GM19438 (cell line): ENCODE measurements around the gene HERC2.

Source experiments
- ATAC-seq: cut with Tn5 transposase; IDR thresholded peaks from one replicate; pipeline ENCODE4 v1.9.1; 2021; ENCODE audit warnings: low read depth; ENCODE audit not compliant: unreplicated experiment

Gene HERC2

DNA sequence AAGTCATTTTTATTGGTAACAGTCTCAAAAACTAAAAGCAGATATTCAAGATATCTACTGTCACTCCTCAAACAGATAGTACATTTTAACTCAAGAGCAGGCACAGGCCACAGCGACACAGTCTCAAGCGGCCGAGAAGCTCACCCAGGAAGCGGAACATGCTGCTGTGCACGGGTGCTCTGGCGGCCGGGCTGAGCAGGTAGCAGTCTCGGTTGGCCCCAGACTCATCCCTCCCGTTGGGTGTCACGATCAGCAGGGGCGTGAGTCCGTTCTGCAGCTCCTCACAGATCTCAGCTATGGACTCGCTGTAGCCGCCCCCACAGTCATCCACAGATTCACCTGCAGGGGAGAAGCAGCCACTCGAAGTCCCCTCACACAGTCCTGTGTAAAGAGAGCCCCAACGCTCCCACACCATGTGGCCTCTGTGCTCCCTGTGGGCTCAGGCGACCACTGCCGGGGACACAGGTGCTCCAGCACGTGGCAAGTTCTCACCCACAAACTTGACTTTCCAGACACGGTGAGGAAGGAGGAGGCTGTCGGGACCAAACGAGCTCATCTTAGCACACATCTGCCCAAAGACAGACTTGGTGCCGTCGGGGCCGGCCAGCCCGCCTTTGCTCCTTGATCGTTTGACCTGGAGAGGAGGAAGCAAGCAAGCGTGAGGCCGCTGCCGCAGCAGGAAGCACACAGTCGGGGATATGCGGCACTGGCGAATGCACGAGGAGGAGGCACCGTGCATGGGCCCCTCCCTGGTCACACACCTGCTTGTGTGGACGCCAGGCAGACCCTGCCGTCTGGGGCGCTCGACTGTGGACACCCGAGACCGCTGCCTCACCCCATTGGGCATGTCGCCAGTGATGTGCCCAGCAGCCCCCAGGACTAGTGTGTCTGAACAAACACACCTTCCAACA is 205.2 kb downstream of the HERC2 start:
- ATAC-seq = no peak

DNA sequence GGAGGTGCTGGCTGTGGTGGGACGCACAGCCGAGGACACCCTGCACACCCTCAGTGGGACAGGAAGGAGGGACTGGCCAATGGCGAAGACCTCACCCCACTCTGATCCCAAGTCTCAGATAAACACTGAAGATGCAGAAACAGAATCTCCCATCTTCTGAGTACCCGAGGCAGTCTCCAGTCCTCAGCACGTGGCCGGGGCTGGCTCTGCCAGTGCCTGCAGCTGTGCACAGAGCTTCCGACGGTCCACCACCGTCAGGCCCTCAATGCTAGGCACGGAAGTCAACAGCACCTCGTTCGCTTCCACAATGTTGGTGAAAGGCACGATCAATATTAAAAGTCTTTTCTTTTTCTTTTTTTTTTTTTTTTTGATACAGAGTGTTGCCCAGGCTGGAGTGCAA is 206.1 kb downstream of the HERC2 start:
- ATAC-seq = no peak

DNA sequence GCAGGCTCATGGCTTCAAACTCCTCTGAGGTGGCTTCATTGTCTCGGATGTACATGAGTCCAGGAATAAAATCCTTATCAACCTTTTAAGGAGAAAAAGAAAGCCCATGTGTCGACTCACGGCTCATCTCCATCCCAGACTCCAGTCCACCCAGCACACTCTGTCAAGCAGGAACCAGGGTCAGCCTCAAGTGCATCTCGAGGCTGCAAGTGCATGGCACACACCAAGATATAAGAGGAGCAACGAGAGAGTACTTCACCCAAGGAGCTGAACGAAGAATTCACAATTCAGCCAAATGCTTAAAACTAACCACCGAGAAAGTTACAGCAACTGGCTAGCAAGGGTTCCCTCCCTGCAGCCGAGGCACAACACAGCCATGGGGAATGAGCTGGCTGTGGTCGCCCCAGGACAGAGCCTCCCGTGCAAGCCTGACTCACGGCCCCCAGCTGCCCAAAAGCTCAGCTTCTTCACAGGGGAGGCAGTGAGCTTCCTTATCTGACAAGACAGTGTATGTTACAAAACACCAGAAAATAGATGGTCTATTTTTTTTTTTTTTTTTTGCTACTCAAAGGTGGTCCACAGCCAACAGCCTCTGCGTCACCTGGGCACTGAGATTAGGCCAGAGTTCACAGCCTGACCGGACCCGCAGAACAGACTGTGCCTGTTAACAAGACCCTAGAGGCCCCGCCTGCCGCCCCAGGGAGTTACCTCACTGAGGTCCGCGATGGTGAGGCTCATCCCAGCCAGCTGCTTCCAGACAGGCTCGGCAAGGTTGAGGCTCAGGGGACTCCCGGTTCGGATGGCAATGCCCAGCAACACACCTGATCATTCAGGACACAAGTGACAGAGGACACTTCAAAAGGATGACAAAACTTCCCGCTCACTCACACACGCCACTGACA is 207.0 kb downstream of the HERC2 start:
- no peak for ATAC-seq

DNA sequence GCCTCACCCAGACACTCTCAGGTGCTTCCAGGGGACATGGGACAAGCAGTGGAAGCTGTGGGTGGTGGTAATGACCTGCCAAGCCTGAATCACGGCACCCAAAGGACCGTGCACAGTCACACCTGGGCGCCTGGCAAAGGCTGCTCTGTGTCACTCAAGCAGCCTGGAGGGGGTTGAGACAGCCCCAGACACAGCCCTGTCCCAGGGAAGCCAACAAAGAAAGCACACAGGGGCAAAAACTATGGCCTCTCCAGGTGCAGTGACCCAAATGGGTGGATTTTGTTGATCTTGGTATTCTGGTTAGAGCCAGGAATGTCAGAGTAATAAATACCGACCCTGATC is 207.9 kb downstream of the HERC2 start:
- no peak for ATAC-seq

DNA sequence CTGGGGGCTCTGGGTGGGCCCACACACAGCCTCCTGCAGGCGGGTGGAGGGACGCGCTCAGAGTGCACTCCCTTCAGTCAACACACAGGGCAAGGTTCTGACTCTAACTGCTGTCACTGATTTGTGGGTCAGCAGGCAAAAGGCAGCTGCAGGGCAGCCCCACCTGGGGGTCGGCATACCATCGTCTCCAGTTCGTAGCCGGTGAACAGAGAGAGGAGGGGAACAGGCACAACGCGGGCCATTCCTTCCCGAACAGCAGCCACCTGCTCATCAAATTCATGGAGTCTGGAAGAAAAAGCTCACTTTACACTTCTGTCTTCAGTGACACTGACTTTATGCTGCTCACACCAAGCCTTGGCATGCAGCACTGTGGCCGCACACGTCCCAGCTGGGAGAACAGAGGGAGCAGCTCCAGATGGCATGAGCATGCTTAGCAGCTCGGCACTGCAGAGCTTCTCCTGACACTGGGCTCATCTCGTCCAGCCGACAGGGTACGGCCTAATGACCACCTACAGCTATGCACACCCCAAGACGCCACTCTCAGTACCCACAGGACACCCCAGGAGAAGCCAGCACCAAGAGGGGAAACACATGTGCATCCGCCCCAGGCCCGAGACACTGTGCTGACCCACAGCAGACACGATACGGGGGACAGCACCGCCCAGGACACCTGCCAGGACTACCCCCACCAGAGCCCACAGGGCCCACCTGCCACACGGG is 208.4 kb downstream of the HERC2 start:
- no peak for ATAC-seq

DNA sequence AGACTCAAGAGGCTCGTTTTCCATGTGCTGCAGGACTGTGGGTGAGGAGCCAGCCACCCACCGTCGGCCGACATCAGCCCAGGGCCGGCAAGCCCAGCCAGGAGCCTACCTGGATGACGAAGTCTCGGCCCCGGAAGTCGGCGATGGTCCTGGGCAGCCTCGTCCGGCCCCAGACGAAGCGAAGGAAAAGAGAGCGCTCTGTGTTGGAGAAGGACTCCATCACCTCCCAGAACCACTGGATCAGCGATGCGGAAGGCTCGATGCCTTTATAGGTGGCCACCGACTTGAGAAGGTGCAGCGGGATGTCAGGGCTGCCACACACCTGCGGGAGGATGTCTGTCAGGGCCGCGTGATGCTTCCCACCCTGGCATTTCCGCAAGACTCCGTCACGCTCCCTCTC is 209.0 kb downstream of the HERC2 start:
- no peak for ATAC-seq

DNA sequence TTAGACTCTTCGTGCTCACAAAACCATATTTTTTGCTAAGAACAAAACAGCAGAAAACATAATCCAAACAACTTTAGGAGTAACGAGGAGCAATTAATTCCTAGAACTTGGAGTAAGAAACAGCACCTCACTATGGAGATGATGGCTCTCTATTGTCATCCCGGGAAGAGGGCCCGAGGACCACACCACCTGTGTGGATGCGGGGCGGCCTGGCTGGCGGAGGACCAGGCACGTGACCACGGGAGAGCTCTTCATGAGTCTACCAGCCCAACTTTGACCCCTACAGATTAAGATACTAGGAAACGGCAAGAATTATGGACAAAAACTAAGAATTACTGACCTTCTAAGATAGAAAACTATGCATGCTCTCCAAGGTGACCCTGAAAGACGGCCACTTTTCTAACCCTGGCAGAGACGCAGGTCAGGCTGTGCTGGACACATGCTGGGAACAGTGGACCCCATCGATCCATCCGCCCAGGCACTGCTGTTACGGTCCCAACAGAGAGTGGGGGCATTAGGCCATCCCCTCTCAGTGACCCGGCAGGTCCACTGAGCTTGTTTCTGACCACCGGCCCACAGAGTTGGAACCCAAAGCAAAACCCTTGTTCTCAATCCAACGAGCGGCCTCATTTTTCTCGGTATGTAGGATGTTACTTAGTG is 209.7 kb downstream of the HERC2 start:
- ATAC-seq = no peak

- ATAC-seq = no peak
Observed at GRCh38 chr15:28111543-28111942, 210.4 kb downstream of the HERC2 start.

- no peak for ATAC-seq
Observed at GRCh38 chr15:28110481-28110881, 211.5 kb downstream of the HERC2 start.

DNA sequence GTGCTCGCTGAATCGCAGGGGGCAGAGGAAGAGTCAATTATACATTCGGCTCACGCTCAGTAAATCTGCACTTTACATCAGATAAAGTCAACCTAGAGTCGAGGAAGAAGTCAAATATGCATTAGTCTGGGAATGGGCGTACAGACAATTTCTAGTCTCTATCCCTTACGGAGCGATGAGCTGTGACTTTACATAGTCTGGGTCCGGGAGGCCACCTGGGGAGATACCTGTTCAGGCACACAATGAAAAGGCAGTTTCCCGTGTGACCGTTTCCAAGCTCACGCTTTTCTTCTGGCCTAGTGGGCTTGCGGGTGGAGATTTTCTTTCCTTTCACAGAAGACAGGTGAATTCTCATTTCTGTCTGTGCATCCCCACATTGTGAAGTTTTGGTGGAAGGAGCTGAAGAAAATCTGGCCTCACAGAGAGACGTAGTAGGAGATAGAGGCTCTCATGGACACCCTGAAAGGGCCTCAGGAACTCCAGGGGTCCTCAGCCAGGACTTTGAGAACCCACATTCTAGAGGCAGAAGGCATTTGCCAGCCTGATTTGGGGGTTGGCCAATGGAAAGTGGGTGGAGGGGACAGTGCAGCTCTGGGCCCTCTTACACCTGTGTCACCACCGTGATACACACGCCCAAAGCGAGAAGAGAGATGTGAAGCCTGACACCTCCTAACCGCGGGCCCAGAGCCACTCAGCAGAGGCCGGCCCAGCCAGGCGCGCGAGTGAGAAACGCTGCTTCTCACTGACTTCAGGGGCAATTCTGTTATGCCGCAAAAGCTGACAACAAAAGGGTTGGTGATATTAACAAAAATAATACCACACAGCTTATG is 212.1 kb downstream of the HERC2 start:
- ATAC-seq = no peak

- ATAC-seq = no peak
Observed at GRCh38 chr15:28107904-28108275, 214.1 kb downstream of the HERC2 start.

- ATAC-seq = no peak
Observed at GRCh38 chr15:28107111-28107903, 214.7 kb downstream of the HERC2 start.

DNA sequence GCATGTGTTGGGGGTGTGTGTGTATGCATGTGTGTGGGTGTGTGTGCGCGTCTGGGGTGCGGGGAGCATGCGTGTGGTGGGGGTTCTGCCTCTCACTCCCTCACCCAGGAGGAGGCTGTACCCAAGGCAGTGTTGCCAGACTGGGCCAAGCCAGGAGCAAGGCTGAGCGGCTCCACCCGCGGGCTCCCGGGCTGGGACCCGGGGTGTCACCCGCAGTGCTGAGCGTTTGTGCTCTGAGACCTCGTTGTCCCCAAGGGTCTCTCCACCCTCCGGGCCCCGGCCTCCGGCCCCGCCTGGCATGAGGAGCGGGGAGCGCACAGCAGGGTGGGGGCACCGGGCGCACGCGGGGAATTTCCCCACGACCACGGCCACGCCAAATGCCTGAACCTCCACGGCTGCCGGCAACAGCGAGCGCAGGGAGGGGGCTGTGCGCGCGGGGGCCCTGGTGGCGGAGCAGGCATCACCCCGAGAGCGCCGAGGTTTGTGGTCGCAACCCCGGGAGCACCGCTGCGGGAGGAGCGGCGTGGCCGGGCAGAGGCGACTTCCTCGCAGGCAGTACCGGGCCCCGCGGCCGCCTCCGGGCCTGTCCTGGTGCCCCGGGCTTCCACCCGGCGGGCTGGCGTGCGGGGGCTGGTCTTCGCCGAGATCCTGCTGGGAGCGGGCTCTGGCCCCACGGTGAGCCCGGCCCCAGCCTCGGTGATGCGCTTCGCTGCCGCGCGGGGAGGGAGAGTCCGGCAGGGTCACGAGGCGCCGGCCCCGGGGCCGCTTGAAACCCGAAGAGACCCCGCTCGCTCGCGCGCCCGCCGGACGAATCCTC is 215.5 kb downstream of the HERC2 start:
- ATAC-seq = no peak

- no peak for ATAC-seq
Observed at GRCh38 chr15:28105793-28106192, 216.2 kb downstream of the HERC2 start.

- no peak for ATAC-seq
Observed at GRCh38 chr15:28105224-28105791, 216.7 kb downstream of the HERC2 start.

DNA sequence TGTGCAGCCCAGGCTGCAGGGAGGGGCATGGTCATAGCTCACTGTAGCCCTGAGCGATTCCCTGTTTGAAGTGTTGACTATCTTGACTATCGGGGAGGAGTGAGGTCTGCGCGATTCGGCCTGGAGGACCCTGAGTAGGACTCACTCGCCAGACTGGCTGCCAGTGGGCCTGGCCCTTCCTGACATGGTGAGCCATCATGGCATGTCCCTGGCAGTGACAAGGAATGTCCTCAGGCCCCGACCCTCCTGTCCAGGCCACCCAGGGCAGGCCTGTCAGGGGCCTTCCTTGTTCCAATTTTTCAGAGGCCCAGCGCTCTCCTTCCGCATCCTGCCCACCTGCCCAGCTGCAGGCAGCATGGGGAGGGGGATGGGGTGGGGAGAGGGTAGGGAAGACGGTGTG is 217.7 kb downstream of the HERC2 start:
- ATAC-seq = no peak

GRCh38 chr15:28103831-28104230 is 218.1 kb downstream of the HERC2 start:
- no peak for ATAC-seq

- no peak for ATAC-seq
Observed at GRCh38 chr15:28101983-28102441, 220.0 kb downstream of the HERC2 start.
